GM12878 (cell line): Measurements from ENCODE around the gene H6PD. TPM values are rescaled to one million over a fixed set of nuclear protein-coding genes. Genes with fewer than 3 reads are reported as not detected.

Experiments
- ASH2L ChIP-seq: fragments of 300-600, 200-600 bp; sonication (generic); IDR thresholded peaks from 2 replicates; pipeline ENCODE4 v1.6.1; 2017; ENCODE audit warnings: low read depth, mild to moderate bottlenecking, borderline replicate concordance
- BACH1 ChIP-seq: fragments of 450-650 bp; IDR thresholded peaks from 2 replicates; pipeline ENCODE4 v1.6.1; 2017; ENCODE audit warnings: mild to moderate bottlenecking, borderline replicate concordance
- CHD4 ChIP-seq: fragments of 200-600 bp; sonication (generic); IDR thresholded peaks from 2 replicates; pipeline ENCODE4 v1.6.1; 2016; ENCODE audit warnings: mild to moderate bottlenecking
- CREB1 ChIP-seq: IDR thresholded peaks from 2 replicates; pipeline ENCODE4 v1.6.1; 2012; ENCODE audit warnings: low read depth, mild to moderate bottlenecking, inconsistent platforms
- E2F8 ChIP-seq: fragments of 450-650 bp; IDR thresholded peaks from 2 replicates; pipeline ENCODE4 v1.6.1; 2018; ENCODE audit warnings: mild to moderate bottlenecking, low read depth, moderate library complexity; ENCODE audit not compliant: partially characterized antibody
- EED ChIP-seq: sonication (generic); IDR thresholded peaks from 2 replicates; pipeline ENCODE4 v1.6.1; 2016; ENCODE audit warnings: antibody characterized with exemption, low read depth
- GABPA ChIP-seq: IDR thresholded peaks from 2 replicates; pipeline ENCODE4 v1.6.1; 2014; ENCODE audit warnings: antibody characterized with exemption, low read depth, mild to moderate bottlenecking, inconsistent platforms
- IKZF1 ChIP-seq: fragments of 450-650 bp; conservative IDR thresholded peaks from 2 replicates; pipeline ENCODE4 v1.6.1; 2017; ENCODE audit warnings: antibody characterized with exemption, mild to moderate bottlenecking
- IKZF2 ChIP-seq, 2 experiments: fragments of 450-650 bp; IDR thresholded peaks; 2 replicates each; pipeline ENCODE4 v1.6.1; 2017; ENCODE audit warnings: mild to moderate bottlenecking in 2 of 2, moderate library complexity in 2 of 2
- MTA2 ChIP-seq: fragments of 450-650 bp; IDR thresholded peaks from 2 replicates; pipeline ENCODE4 v1.6.1; 2016; ENCODE audit warnings: low read depth, mild to moderate bottlenecking, moderate library complexity
- MYB ChIP-seq: fragments of 150-350 bp; IDR thresholded peaks from 2 replicates; pipeline ENCODE4 v1.6.1; 2014; ENCODE audit warnings: mild to moderate bottlenecking, low read depth, low read length, borderline replicate concordance
- NFYB ChIP-seq: IDR thresholded peaks from 2 replicates; pipeline ENCODE4 v1.6.1; 2011; ENCODE audit warnings: low read depth, mild to moderate bottlenecking, low read length, improper control_type of control experiment, moderate library complexity; ENCODE audit not compliant: insufficient read depth
- NR2C2 ChIP-seq: IDR thresholded peaks from 2 replicates; pipeline ENCODE4 v1.6.1; 2011; ENCODE audit warnings: borderline replicate concordance, low read depth; ENCODE audit not compliant: control insufficient read depth, insufficient read length
- RCOR1 ChIP-seq: conservative IDR thresholded peaks from 2 replicates; pipeline ENCODE4 v1.6.1; 2012; ENCODE audit warnings: low read depth, low read length, improper control_type of control experiment
- RELA ChIP-seq: fragments of 450-650 bp; IDR thresholded peaks from 2 replicates; pipeline ENCODE4 v1.8.0; 2014; ENCODE audit warnings: borderline replicate concordance; ENCODE audit not compliant: partially characterized antibody
- SMAD5 ChIP-seq: IDR thresholded peaks from 2 replicates; pipeline ENCODE4 v1.6.1; 2016; ENCODE audit warnings: antibody characterized with exemption, low read depth
- SMARCA5 ChIP-seq: fragments of 450-650 bp; IDR thresholded peaks from 2 replicates; pipeline ENCODE4 v1.6.1; 2017; ENCODE audit warnings: mild to moderate bottlenecking
- SMC3 ChIP-seq: IDR thresholded peaks from 2 replicates; pipeline ENCODE4 v1.6.1; 2011; ENCODE audit warnings: low read length, improper control_type of control experiment, borderline replicate concordance
- TAF1 ChIP-seq: IDR thresholded peaks from 2 replicates; pipeline ENCODE4 v1.6.1; 2011; ENCODE audit warnings: mild to moderate bottlenecking, low read depth, low read length, borderline replicate concordance
- YBX1 ChIP-seq: fragments of 450-650 bp; IDR thresholded peaks from 2 replicates; pipeline ENCODE4 v1.6.1; 2016; ENCODE audit warnings: antibody characterized with exemption
- ZNF384 ChIP-seq: IDR thresholded peaks from 2 replicates; pipeline ENCODE4 v1.6.1; 2012; ENCODE audit warnings: low read depth, mild to moderate bottlenecking, low read length, improper control_type of control experiment, borderline replicate concordance
- polyA plus RNA-seq, 11 experiments: library from polyadenylated mRNA; depleted of rRNA in 4 of 11; unstranded in 6 of 11; stranded (reverse) in 5 of 11; fragments of >200 nt; fragmentation: Nextera tagmentation in 4 of 11; fragmentation: Illumina TruSeq in 1 of 11; extraction: Ambion mirVana in 4 of 11; extraction: Trizol in 1 of 11; gene quantifications; 1 replicate in 1 of 11; 2 replicates in 10 of 11; pipeline versions ENCODE4 v1.2.1 to v1.2.3, GENCODE V29; 2011 to 2016; ENCODE audit warnings: inconsistent platforms in 2 of 11, missing spikeins in 2 of 11, low read depth in 1 of 11
- total RNA-seq, 4 experiments: library from RNA; depleted of rRNA in 3 of 4; stranded (reverse); fragments of >200 nt in 3 of 4; fragmentation: Illumina TruSeq in 1 of 4; extraction: Trizol in 1 of 4; gene quantifications; 2 replicates each; pipeline versions ENCODE4 v1.2.1 to v1.2.3, GENCODE V29; 2013 to 2021
- TF ChIP-seq, protein P1 (sequence below): fragments of 450-650 bp; formaldehyde crosslinking; IDR thresholded peaks from 2 replicates; pipeline ENCODE4 v1.4.0; 2020; ENCODE audit warnings: mild to moderate bottlenecking, moderate library complexity
- TF ChIP-seq, protein P2 (sequence below): IDR thresholded peaks from 2 replicates; pipeline ENCODE4 v1.6.1; 2011; ENCODE audit warnings: low read depth, mild to moderate bottlenecking, low read length, moderate library complexity, borderline replicate concordance; ENCODE audit errors: extremely low read depth

H6PD gene
- total and polyA plus RNA-seq, 10 of the 15 experiments (the other 5 are each of a cell fraction or from before 2014, with no cell fraction given) = 1.2 to 20.7 (median 7.7) TPM

- TF ChIP-seq, protein P1, sequence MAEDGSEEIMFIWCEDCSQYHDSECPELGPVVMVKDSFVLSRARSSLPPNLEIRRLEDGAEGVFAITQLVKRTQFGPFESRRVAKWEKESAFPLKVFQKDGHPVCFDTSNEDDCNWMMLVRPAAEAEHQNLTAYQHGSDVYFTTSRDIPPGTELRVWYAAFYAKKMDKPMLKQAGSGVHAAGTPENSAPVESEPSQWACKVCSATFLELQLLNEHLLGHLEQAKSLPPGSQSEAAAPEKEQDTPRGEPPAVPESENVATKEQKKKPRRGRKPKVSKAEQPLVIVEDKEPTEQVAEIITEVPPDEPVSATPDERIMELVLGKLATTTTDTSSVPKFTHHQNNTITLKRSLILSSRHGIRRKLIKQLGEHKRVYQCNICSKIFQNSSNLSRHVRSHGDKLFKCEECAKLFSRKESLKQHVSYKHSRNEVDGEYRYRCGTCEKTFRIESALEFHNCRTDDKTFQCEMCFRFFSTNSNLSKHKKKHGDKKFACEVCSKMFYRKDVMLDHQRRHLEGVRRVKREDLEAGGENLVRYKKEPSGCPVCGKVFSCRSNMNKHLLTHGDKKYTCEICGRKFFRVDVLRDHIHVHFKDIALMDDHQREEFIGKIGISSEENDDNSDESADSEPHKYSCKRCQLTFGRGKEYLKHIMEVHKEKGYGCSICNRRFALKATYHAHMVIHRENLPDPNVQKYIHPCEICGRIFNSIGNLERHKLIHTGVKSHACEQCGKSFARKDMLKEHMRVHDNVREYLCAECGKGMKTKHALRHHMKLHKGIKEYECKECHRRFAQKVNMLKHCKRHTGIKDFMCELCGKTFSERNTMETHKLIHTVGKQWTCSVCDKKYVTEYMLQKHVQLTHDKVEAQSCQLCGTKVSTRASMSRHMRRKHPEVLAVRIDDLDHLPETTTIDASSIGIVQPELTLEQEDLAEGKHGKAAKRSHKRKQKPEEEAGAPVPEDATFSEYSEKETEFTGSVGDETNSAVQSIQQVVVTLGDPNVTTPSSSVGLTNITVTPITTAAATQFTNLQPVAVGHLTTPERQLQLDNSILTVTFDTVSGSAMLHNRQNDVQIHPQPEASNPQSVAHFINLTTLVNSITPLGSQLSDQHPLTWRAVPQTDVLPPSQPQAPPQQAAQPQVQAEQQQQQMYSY (CRISPR knock-in tag) = 0 out of 2 replicates have a peak, but pooled peaks have one; percentile 60
- TF ChIP-seq EED (peak; percentile 43; the same call in 1 of the 2 replicates), NFYB (no peak), YBX1 (no peak), ZNF384 (no peak), SMAD5 (no peak), TAF1 (peak; percentile 77; the same call in 1 of the 2 replicates), CREB1 (no peak), NR2C2 (no peak), IKZF2 (IDR thresholded peaks at IDR 0.05) (peak; percentile 29 to 37; a peak in 1 of 4 replicates), SMC3 (peak; percentile 10; the same call in 1 of the 2 replicates), MYB (no peak), SMARCA5 (peak; percentile 70), RELA (no peak), ASH2L (no peak), GABPA (no peak), RCOR1 (no peak), E2F8 (no peak), BACH1 (peak; percentile 85), CHD4 (peak; percentile 93; the same call in 1 of the 2 replicates), MTA2 (peak; percentile 58; the same call in 1 of the 2 replicates), IKZF1 (peak; percentile 77)
- TF ChIP-seq, protein P2, sequence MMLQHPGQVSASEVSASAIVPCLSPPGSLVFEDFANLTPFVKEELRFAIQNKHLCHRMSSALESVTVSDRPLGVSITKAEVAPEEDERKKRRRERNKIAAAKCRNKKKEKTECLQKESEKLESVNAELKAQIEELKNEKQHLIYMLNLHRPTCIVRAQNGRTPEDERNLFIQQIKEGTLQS = no peak
Observed at GRCh38 chr1:9234223-9235095, at the start of gene H6PD (continued).
